HG03520 (cell line): ENCODE data around the gene OSBPL10.
A peak's percentile ranks its signal among the peaks of the same experiment; 100 is the strongest.

Experiments
- ATAC-seq: cut with Tn5 transposase; IDR thresholded peaks from one replicate; pipeline ENCODE4 v1.9.1; 2021; ENCODE audit warnings: mild to moderate bottlenecking, moderate library complexity; ENCODE audit not compliant: unreplicated experiment

Gene OSBPL10

DNA sequence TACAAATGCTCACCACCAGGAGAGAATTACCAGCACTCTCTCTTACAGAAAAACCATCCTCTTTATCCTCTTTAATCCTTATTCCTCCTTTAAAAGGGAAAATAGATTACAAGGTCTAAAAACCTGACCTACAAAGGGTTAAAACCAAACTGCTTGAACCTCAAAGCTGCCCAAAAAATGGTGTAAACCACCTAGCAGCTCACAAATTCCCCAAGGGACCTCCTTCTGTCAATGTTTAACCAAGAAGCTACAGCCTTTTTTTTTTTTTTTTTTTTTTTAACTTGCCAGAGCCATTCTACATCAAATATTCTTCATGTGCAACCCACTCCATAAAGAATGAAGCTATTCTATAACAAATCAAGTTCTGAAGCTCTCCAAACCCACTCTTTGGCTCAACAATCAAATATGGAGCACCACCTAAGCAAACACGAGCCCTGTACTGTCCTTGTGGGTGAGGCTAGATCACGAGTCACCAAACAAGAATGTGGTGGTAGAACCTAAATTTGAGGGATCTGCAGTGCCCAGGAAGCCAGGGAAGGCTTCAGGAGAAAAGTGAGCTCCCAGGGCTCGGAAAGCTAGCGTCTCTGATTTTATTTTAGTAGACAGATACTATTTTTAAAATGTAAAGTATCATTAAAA, 20.1 kb downstream of the OSBPL10 start:
- no peak for ATAC-seq

DNA sequence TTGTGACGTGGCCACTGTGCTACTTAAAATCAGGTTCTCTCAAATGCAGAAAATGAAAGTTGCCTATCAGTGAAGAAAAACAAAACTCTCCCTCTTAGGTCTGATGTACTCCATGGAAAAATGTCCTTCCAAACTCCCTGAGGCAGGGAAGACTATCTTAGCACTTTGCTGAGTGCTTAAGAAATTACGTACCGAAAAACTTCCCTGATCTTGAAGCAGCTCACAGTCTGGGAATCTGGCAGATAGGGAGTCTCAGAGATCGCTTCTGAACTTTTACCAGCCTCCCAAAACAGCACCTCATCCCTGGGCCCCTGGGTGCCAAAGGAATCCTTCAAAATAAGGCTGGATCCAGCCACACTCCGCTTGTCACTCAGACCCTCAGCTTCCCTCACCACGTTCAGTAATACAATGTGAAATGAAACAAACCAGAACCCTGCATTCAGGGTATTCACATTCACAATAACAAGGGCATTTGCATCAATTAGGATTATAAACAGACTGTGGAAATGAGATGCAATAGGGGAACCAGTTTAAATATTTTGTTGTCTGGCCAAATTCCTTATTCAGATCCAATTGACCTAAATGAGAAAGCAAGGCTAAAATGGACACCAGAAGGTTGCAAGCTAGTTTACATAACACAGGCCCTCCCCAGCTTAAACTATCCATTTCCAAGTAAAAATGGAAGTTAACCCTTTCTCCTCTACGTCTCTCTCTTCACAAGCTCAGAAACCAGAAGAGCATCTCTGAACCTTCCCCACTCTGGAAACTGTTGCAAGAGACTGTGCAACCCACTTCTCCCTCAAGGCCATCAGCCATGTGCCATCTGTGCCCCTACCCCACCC, 20.9 kb downstream of the OSBPL10 start:
- no peak for ATAC-seq

DNA sequence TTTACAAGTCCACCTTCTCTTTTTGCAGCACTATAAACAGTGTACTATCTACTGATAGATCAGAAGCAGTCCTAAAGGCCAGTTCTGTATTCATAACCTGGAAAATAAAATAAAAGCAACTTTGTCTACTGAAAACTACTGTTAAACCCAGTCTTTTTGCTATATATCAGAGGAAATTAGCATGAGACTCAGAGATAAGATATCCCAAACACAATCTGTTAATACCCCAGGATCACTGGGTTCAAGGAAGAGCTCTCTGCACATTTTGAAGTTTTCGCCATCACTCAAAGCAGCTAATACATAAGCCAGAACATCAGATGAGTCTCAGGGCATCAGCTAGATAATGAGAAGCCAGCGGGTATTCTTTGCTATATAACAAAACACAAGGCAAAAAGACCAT, 21.8 kb downstream of the OSBPL10 start:
- ATAC-seq, result no peak

DNA sequence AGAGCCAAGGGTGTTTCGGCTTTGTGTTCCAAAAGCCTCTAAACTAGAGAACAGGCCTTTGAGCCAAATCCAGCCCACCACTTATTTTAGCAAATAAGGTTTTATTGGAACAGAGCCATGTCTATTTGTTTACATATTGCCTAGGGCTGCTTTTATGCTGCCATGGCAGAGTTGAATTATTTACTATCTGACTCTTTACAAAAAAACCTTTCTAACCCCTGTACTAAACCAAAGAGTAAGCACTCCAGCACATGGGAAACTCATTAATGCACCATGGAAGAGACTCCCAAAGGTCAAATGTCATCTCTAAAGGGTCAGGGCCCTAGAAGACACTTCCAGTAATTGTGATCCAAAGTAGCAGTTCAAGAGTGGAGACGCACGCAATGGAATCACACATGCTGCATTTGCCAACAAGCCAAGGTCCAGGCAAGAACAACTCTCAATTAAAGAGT, 22.3 kb downstream of the OSBPL10 start:
- ATAC-seq, result no peak

DNA sequence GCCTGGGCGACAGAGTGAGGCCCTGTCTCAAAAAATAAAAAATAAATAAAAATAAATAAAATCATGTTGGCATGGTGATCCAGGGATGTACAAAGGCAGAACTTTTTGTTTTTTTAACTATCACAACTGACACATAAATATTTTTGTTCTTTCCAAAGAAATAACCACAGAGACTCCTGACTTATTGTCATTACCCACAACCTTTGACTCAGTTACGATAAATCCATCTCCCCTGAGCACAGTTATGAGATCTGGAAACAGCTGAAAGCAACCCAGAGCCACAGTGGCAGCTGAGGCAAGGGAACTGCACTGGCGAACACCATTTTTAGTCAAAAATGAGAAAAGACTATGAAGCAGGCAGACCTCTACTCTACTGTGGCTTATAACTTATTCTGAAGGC, 24.0 kb downstream of the OSBPL10 start:
- ATAC-seq, result no peak

DNA sequence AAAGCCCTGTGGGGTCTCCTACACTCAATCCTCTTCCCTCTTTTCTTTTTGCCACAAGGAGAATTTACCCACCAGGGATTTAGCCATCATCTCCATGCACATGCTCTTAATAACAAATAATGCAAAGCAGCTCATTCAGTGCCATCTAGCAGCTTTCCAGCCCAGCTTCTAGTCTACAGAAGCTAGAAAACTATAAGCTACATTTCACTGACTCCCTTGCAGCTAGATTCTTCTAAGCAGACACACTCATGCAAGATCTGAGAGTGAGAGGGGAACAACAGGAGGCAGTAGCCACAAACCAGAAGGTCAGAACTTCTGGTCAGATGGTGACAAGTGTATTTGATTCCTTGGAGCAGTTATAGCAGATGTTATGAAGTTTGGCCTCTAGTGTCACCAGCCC, 25.5 kb downstream of the OSBPL10 start:
- ATAC-seq, result no peak

DNA sequence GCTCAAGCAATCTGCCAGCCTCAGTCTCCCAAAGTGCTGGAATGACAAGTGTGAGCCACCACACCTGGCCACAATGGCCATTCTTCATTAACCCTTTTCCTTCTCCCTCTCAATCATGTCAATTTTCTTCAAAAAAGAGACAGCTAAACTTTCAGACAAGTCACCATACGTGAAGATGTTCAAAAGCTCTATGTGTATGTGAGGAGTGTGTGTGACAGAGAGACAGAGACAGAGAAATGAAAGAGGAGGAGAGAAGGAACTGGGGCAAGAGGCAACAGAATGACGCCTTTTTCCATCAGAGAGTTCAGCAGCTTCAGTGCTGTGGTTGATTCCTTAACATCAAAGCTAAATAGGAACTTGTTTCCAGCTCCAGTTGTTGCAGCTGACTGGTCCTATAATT, 27.4 kb downstream of the OSBPL10 start:
- ATAC-seq, result no peak

DNA sequence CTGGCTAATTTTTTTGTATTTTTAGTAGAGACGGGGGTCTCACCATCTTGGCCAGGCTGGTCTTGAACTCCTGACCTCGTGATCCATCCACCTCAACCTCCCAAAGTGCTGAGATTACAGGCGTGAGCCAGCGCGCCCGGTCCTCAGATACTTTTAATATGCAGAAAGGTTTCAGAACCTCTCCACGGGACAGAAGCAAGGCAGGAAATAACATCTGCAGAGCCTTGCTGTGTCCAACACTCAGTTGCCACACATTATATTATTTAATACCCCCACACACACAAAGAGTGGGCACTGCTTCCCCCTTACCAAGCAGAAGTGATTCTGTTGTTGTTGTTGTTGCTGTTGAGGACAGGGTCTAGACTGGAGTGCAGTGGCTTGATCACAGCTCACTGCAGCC, 28.0 kb downstream of the OSBPL10 start:
- ATAC-seq, result no peak

DNA sequence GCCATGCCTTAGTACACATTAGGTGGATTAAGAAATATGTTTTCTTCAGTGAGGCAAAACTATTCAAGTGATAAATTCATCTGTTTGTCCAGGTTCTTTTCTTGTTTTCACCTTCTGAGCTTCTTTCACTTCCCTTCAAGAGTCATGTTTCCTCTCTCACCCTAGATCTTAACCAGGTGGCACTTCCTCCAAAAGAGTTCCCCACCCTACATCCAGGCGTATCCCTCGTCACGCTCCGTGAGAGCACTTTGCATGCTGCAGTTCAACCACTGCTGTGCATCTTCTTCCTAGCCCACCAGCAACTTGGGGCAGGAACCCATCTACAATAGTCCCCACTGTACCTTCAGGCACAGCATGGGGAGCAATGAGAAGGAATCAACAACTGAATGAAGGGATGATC, 28.9 kb downstream of the OSBPL10 start:
- peak; percentile 86 for ATAC-seq

DNA sequence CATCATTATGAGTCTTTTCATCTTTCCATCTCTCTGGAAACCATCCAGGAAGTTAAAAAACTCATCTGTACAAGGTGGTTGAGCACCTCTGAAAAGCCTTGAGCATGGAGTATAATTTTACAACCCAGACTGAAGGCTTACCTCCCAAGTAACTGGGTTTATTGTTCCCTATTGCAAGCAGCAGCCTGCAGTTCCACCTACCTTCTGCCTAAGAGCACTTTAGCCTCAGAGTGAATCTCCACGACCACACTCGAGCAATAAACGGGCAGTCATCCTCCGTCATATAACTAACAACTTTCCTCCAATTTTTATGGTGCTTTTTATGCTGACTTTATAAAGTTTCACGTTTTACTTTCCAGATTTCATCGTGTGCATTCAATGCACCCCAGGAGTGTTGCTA, 32.8 kb downstream of the OSBPL10 start:
- no peak for ATAC-seq

DNA sequence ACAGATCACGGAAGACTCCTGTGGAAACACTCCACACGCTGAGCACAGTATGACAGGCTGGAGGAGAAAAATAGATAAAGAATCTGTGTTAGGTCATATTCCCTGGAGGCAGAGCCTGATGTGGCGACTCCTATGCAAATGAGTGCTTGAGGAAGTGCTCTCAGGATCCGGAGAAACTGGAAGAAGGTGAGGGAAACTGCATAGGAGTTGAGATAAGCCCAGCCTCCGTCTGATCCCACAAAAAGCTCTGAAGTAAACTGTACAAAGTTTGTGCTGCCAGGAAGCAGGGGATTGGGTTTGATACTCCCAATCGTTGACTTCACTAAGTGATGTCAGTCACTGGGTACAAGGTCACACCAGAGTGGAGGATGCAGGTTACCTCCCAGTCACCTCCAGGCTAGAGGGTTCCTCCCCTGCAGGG, 33.4 kb downstream of the OSBPL10 start:
- no peak for ATAC-seq

DNA sequence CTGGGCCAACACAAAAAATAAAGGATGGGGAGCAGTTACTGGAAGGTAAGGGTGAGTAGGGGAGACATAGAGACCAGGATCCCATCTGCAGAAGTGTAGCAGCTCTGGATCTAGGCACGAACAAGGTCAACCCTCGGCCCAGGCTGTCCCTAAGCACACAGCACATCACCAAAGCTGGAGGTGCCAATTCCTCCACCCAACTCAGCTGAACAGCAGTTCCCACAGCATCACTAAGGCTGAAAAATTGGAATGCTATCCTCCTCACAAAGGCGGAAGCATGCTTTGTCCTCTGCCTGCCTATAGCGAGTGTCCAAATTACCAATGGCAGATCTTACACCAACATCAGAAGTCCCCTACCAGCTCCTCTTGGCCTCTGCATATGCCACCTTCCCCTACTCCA, 33.9 kb downstream of the OSBPL10 start:
- ATAC-seq, result no peak

DNA sequence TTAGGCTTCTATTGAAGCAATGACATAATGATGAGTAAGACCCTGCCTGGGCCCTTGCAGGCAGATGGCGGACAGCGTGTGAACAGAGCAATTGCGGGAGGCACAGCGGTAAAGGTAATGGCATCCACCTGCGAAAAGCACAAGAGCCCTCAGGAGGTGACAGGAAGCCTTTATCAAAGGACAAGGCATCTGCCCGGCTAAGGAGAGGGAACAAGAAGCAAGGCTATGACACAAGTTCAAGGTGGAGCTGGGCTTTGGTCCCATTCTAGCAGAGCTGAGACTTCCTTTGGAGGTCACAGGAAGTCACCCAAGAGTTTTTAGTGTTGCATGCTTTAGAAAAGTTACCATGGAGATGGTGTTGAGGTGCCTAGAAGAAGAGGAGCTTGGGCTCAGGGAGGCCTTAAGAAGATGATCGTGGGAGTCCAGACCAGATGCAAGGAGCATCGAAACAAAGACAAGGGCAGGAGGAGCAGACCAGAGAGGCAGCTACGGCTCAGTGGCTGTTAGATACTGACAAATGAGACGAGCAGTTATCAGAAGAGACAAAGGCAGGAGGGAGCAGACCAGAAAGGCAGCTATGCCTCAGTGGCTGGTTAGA, 34.5 kb downstream of the OSBPL10 start:
- peak; percentile 34 for ATAC-seq

DNA sequence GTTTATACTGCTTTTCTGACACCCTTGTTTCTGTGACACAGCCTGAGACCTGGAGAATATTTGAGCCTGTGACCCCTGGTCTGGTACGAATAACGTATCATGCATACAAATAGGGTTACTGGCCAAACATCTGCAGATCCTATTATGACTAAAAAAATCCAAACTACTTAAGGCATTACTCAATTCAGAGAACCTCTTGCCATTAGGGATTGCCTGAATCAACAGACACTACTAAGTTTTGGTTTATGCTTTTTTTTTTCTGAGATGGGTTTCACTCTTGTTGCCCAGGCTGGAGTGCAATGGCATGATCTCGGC, 35.4 kb downstream of the OSBPL10 start:
- ATAC-seq, result peak; percentile 35

DNA sequence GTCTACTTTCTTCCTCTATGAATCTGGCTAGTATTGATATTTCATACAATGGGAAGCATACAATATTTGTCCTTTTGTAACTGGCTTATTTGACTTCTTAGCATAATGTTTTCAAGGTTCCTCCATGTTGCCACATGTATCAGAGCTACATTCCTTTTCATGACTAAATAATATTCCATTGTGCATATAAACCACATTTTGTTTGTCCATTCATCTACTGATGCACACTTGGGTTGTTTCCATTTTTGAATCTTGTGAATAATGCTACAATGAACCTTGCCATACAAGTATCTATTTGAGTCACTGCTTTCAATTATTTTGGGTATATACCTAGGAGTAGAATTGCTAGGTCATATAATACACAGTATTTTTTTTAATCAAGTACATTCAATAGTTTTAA, 38.0 kb downstream of the OSBPL10 start:
- no peak for ATAC-seq

DNA sequence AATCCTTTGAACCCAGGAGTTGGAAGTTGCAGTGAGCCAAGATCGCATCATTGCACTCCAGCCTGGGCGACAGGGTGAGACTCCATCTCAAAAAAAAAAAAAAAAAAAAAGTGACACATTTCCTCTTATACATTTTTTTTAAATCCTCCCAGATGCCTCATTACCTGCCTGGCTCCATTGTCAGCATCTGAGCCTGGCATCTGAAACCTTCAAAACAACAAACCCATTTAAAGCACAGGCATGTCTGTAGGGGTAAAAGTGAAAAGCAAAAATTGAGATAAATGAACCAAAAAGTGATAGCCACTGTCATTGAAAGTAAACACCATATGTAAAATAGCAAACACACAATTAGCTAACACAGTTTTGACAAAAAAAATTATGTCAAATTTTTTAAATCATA, 38.6 kb downstream of the OSBPL10 start:
- no peak for ATAC-seq

DNA sequence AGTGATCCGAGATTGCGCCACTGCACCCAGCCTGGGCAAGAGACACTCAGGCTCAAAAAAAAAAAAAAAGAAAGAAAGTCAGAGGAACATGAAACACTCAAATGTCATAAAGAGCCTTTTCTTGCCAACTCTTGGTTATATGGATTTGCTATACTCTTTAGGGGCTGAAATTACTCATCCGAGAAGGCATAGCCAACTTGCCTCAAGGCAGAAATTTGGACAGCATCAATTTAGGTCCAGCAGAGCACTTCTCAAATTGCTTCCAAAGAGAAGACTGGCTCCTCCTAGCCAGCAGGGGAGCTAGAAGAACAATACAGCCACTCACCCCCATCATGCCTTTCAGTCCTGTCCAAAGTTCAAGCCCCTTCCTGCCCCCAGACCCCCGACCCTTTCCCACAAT, 43.8 kb downstream of the OSBPL10 start:
- no peak for ATAC-seq

DNA sequence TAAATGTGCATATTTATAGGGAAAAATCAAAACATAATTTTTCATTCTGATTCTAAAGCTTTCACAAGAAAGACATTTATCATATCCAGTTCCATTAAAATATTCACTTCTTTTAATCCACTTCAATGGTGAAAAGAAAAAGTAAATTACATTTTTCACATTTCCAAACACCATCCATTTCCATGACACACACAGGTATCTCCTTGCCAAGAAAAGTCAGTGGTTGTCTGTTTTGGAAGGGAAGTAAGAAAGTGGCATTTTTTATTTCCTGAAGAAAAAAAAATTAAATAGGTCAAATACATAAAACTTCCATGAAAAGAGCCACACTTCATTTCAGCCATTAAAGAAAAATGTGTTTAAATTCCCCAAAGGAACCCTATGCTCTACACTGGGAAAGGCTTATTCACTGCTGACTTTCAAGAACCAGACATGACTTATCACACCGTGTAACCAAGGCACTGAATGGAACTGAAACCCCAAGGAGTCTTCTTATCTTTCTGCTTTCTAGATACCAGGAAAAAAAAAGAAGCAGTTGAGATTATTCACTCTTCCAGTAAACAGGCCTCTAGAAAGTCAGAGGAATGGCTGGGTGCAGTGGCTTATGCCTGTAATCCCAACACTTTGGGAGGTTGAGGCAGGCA, 44.5 kb downstream of the OSBPL10 start:
- ATAC-seq, result no peak

DNA sequence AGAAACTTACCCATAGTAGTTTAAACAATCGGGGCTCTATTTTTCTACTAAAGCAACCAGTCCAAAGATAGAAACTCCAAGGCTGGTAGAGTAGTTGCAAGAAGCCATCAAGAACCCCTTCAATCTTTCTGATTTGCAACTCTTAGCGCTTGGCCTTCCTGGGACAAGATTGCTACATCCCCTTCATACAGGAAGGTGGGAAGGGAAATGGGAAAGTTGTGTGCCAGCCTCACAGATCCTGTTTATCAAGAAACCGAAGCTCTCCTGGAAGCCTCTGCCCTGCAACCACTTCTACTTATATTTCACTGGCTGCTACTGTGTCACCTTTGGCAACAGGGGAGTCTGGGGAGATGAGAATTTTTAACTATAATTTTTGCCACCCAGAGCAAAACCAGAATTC, 46.2 kb downstream of the OSBPL10 start:
- ATAC-seq, result no peak

DNA sequence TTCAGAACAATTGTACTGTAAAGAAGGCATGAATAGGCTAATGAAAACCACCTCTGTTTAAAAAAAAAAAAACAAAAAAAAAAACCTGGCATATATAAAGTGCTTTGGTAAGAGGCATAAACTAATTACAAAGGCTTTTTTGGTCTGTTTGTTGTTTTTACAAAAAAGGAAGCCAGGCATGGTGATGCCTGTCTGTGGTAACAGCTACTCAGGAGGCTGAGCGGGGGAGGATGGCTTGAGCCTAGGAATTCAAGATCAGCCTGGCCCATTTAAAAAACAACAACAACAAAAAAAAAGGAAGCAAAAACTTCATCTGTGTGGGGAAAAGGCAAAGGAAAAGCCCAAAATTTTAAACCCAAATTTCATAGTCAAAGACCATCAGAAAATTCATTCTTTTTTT, 47.0 kb downstream of the OSBPL10 start:
- no peak for ATAC-seq

DNA sequence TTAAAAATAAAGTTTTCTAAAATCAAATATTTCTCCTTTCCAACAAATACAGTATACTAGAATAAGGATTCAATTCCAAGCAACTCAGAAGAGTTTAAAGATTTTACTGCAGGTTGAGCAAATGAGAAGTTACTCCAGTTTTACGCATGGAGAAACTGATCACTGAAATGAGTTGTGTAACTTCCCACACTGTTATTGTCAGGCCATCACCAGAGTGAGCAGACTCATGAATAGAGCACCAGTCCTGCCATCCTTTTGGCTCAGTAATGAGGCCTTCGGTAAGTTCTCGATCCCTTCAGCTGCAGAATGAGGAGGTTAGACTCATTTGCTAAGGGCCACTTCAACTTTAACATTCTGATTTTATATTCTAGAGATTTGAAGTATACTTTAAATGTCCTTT, 48.1 kb downstream of the OSBPL10 start:
- no peak for ATAC-seq
